Neural cell (in vitro differentiated cells): ENCODE results near the gene COPZ1. TPM values are rescaled to one million over a fixed set of nuclear protein-coding genes. Genes with fewer than 3 reads are reported as not detected.

Experiments used
- H2AFZ ChIP-seq: fragments of 200-600, 300-800 bp; sonication (generic), shearing (Covaris generic); 2 replicates; pipeline ENCODE4 v1.6.0; 2014; ENCODE audit warnings: low read depth, mild to moderate bottlenecking, antibody characterized with exemption, low read length, moderate library complexity
- H3F3A ChIP-seq: fragments of 200-600 bp; shearing (Covaris generic); 2 replicates; pipeline ENCODE4 v1.6.1; 2016; ENCODE audit warnings: mild to moderate bottlenecking, moderate library complexity, mixed read lengths, antibody characterized with exemption, low read length; ENCODE audit not compliant: insufficient read depth, poor library complexity, severe bottlenecking
- H3K27ac ChIP-seq: fragments of 200-600, 300-800 bp; sonication (generic), shearing (Covaris generic); 2 replicates; pipeline ENCODE4 v1.5.1; 2014; ENCODE audit warnings: mild to moderate bottlenecking, low read length, moderate library complexity
- H3K27me3 ChIP-seq: fragments of 300-800, 200-600 bp; sonication (generic), shearing (Covaris generic); 2 replicates; pipeline ENCODE4 v1.6.0; 2014; ENCODE audit warnings: mild to moderate bottlenecking, low read depth, low read length, moderate library complexity; ENCODE audit not compliant: insufficient read depth
- H3K36me3 ChIP-seq: fragments of 300-800, 200-600 bp; sonication (generic), shearing (Covaris generic); 2 replicates; pipeline ENCODE4 v1.5.1; 2014; ENCODE audit warnings: mild to moderate bottlenecking, antibody characterized with exemption, low read length, moderate library complexity; ENCODE audit not compliant: insufficient read depth
- H3K4me2 ChIP-seq: fragments of 300-800, 200-600 bp; sonication (generic), shearing (Covaris generic); 2 replicates; pipeline ENCODE4 v1.6.0; 2014; ENCODE audit warnings: mild to moderate bottlenecking, low read length
- H3K4me3 ChIP-seq: fragments of 300-800, 200-600 bp; sonication (generic), shearing (Covaris generic); 2 replicates; pipeline ENCODE4 v1.5.1; 2014; ENCODE audit warnings: mild to moderate bottlenecking, low read length, moderate library complexity
- H3K79me2 ChIP-seq: fragments of 200-600 bp; shearing (Covaris generic); replicated peaks from 2 replicates; pipeline ENCODE4 v1.6.0; 2014; ENCODE audit warnings: mild to moderate bottlenecking, low read length, moderate library complexity; ENCODE audit not compliant: insufficient read depth
- H3K9ac ChIP-seq: fragments of 300-800, 200-600 bp; sonication (generic), shearing (Covaris generic); 2 replicates; pipeline ENCODE4 v1.6.1; 2016; ENCODE audit warnings: mild to moderate bottlenecking, low read length, mixed read lengths
- H3K9me2 ChIP-seq: fragments of 200-600 bp; shearing (Covaris generic); 2 replicates; pipeline ENCODE4 v1.6.1; 2016; ENCODE audit warnings: mild to moderate bottlenecking, low read length, mixed read lengths; ENCODE audit not compliant: insufficient read depth
- H3K9me3 ChIP-seq: fragments of 200-600, 300-800 bp; sonication (generic), shearing (Covaris generic); 2 replicates; pipeline ENCODE4 v1.6.1; 2016; ENCODE audit warnings: mild to moderate bottlenecking, mixed run types, low read length, moderate library complexity, mixed read lengths
- H4K20me1 ChIP-seq: fragments of 200-600 bp; shearing (Covaris generic); 2 replicates; pipeline ENCODE4 v1.6.1; 2016; ENCODE audit warnings: mild to moderate bottlenecking, mixed run types; ENCODE audit not compliant: insufficient read depth
- EP300 ChIP-seq: fragments of 450-650 bp; conservative IDR thresholded peaks from 2 replicates; pipeline ENCODE4 v1.6.1; 2014; ENCODE audit warnings: antibody characterized with exemption, mild to moderate bottlenecking, moderate library complexity; ENCODE audit not compliant: poor library complexity, severe bottlenecking
- EZH2 ChIP-seq: fragments of 200-600, 300-800 bp; shearing (Covaris generic), sonication (generic); IDR thresholded peaks from 2 replicates; pipeline ENCODE4 v1.6.1; 2014; ENCODE audit warnings: antibody characterized with exemption, low read length, borderline replicate concordance, mild to moderate bottlenecking; ENCODE audit not compliant: insufficient read depth, poor library complexity, severe bottlenecking
- MXI1 ChIP-seq: fragments of 450-650 bp; conservative IDR thresholded peaks from 2 replicates; pipeline ENCODE4 v1.6.1; 2014; ENCODE audit warnings: antibody characterized with exemption, mild to moderate bottlenecking; ENCODE audit not compliant: poor library complexity, severe bottlenecking
- POLR2AphosphoS5 ChIP-seq: IDR thresholded peaks from 2 replicates; pipeline ENCODE4 v1.6.1; 2012
- RAD21 ChIP-seq: fragments of 450-650 bp; conservative IDR thresholded peaks from 2 replicates; pipeline ENCODE4 v1.6.1; 2014; ENCODE audit warnings: antibody characterized with exemption, mild to moderate bottlenecking, moderate library complexity
- REST ChIP-seq: IDR thresholded peaks from 2 replicates; pipeline ENCODE4 v1.6.1; 2012; ENCODE audit warnings: borderline replicate concordance
- SMC3 ChIP-seq: fragments of 450-650 bp; conservative IDR thresholded peaks from 2 replicates; pipeline ENCODE4 v1.6.1; 2014; ENCODE audit warnings: antibody characterized with exemption, mild to moderate bottlenecking, moderate library complexity; ENCODE audit not compliant: poor library complexity
- TAF1 ChIP-seq: IDR thresholded peaks from 2 replicates; pipeline ENCODE4 v1.6.1; 2012; ENCODE audit warnings: low read depth
- polyA plus RNA-seq: library from polyadenylated mRNA; depleted of rRNA; stranded (reverse); fragments of >200 nt; gene quantifications from 2 replicates; pipeline ENCODE4 v1.2.3, GENCODE V29; 2014
- TF ChIP-seq, protein P1 (sequence below): fragments of 450-650 bp; IDR thresholded peaks from 2 replicates; pipeline ENCODE4 v1.5.1; 2014; ENCODE audit warnings: antibody characterized with exemption, mild to moderate bottlenecking, moderate library complexity; ENCODE audit not compliant: poor library complexity, severe bottlenecking

COPZ1 gene
- polyA plus RNA-seq, 1 donor from 2014 or later: 192 TPM

GRCh38 chr12:54387114-54387467 lies 62.2 kb downstream of the COPZ1 start:
- H3K27me3 ChIP-seq: no peaks in the 10 kb centered on the region
- H3F3A ChIP-seq: no peaks in the 10 kb centered on the region
- no peak overlapping the region for H3K4me3 ChIP-seq
- TF ChIP-seq RAD21 (no peak), EZH2 (no peak), REST (no peak), MXI1 (no peak), EP300 (no peak), POLR2AphosphoS5 (no peak), SMC3 (no peak), TAF1 (no peak)
- TF ChIP-seq, protein P1, sequence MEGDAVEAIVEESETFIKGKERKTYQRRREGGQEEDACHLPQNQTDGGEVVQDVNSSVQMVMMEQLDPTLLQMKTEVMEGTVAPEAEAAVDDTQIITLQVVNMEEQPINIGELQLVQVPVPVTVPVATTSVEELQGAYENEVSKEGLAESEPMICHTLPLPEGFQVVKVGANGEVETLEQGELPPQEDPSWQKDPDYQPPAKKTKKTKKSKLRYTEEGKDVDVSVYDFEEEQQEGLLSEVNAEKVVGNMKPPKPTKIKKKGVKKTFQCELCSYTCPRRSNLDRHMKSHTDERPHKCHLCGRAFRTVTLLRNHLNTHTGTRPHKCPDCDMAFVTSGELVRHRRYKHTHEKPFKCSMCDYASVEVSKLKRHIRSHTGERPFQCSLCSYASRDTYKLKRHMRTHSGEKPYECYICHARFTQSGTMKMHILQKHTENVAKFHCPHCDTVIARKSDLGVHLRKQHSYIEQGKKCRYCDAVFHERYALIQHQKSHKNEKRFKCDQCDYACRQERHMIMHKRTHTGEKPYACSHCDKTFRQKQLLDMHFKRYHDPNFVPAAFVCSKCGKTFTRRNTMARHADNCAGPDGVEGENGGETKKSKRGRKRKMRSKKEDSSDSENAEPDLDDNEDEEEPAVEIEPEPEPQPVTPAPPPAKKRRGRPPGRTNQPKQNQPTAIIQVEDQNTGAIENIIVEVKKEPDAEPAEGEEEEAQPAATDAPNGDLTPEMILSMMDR: no peak
- H2AFZ ChIP-seq: no peak overlapping the region
- H3K9me3 ChIP-seq: no peaks in the 10 kb centered on the region
- no peaks in the 10 kb centered on the region for H3K79me2 ChIP-seq
- no peak overlapping the region for H3K4me2 ChIP-seq
- H3K27ac ChIP-seq: peak overlapping the region; percentile 28
- H3K9me2 ChIP-seq: no peaks in the 10 kb centered on the region
- H3K36me3 ChIP-seq: no peaks in the 10 kb centered on the region
- H3K9ac ChIP-seq: no peak overlapping the region
- H4K20me1 ChIP-seq: no peaks in the 10 kb centered on the region

DNA sequence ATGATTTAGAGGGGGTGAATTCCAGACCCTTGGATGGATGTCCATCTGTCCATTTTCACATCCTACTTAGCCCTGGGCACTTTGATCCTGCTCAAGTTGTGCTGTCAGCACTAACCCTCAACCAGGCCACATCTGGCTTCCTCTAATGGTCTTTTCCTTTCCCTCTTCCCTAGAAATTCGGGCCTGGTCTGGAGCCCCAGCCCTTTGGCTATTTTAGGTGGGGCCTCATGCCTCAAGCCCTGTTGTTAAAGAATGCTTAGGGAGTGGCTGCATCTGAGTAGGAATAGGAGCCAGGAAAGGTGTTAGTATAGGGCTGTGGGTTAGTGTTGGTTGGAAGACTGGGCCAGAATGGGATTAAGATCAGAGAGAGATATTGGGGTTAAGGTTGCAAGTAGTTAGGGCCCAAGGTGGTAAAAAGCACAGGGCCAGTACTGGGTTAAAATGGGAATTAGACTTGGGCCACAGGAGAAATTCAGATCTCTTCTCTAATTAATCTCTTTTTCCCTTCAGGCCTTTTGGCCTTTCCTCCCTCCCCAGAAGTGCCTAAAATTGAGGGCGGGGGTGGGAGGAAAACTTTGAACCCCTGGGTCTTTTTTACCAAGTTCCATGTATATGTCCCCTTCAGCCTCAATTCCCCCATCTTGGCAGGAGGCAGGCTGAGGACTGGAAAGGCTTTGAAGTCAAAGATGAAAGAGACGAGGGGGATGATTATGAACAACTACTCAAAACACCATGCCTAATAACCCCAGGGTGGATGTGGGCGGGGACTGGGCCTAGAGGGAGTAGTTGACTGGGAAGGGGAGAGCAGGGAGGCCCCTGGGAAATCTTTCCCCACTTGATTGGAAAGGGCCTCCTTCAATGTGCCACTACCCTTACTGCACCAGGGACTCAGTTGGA lies 63.6 kb downstream of the COPZ1 start:
- Histone ChIP-seq H3K9me3 (no peaks in the 10 kb centered on the region), H3K9me2 (no peaks in the 10 kb centered on the region), H3K27me3 (no peaks in the 10 kb centered on the region), H4K20me1 (no peaks in the 10 kb centered on the region), H3K27ac (no peak overlapping the region), H3K4me3 (no peak overlapping the region), H2AFZ (no peak overlapping the region), H3K36me3 (no peaks in the 10 kb centered on the region), H3K79me2 (no peaks in the 10 kb centered on the region), H3F3A (no peaks in the 10 kb centered on the region), H3K4me2 (no peak overlapping the region), H3K9ac (no peak overlapping the region)
- no peak for TF ChIP-seq REST
- TF ChIP-seq, protein P1: no peak
- no peak for TF ChIP-seq MXI1
- no peak for TF ChIP-seq TAF1
- TF ChIP-seq SMC3: no peak
- no peak for TF ChIP-seq RAD21
- TF ChIP-seq EZH2: no peak
- no peak for TF ChIP-seq POLR2AphosphoS5
- no peak for TF ChIP-seq EP300
